GM23338 (cell line): ENCODE measurements around the gene SORBS2. TPM values are rescaled to one million over a fixed set of nuclear protein-coding genes. Genes with fewer than 3 reads are reported as not detected.

ENCODE experiments used
- ATAC-seq: fragments of 200-7000 bp; cut with Tn5 transposase; 3 replicates; pipeline ENCODE4 v1.9.1; 2020
- DNase-seq: peaks from one replicate; pipeline ENCODE4 v3.0.0-alpha.2; 2015; ENCODE audit warnings: low spot score
- H2AFZ ChIP-seq: fragments of 200-600 bp; sonication (generic); 2 replicates; pipeline ENCODE4 v1.8.0; 2016; ENCODE audit warnings: antibody characterized with exemption, mild to moderate bottlenecking, moderate library complexity
- H3F3A ChIP-seq: fragments of 200-600 bp; sonication (generic); replicated peaks from 2 replicates; pipeline ENCODE4 v1.8.0; 2017; ENCODE audit warnings: antibody characterized with exemption, mixed run types, low read depth
- H3K27ac ChIP-seq: fragments of 200-600 bp; sonication (generic); 2 replicates; pipeline ENCODE4 v1.6.1; 2016; ENCODE audit warnings: low read depth
- H3K27me3 ChIP-seq: fragments of 200-600 bp; sonication (generic); 2 replicates; pipeline ENCODE4 v1.8.0; 2016; ENCODE audit warnings: mild to moderate bottlenecking, mixed run types, moderate library complexity; ENCODE audit not compliant: insufficient read depth
- H3K36me3 ChIP-seq: fragments of 200-600 bp; sonication (generic); 2 replicates; pipeline ENCODE4 v1.8.0; 2016; ENCODE audit warnings: mild to moderate bottlenecking; ENCODE audit not compliant: insufficient read depth
- H3K4me1 ChIP-seq: fragments of 200-600 bp; sonication (generic); 2 replicates; pipeline ENCODE4 v1.8.0; 2016; ENCODE audit warnings: mild to moderate bottlenecking, moderate library complexity; ENCODE audit not compliant: insufficient read depth
- H3K4me2 ChIP-seq: fragments of 200-600 bp; sonication (generic); 2 replicates; pipeline ENCODE4 v1.7.1; 2017; ENCODE audit warnings: mixed run types
- H3K4me3 ChIP-seq: fragments of 200-600 bp; sonication (generic); 2 replicates; pipeline ENCODE4 v1.6.1; 2016; ENCODE audit warnings: mixed run types
- H3K79me2 ChIP-seq: fragments of 200-600 bp; sonication (generic); replicated peaks from 2 replicates; pipeline ENCODE4 v1.8.0; 2017; ENCODE audit warnings: mild to moderate bottlenecking; ENCODE audit not compliant: insufficient read depth
- H3K9me2 ChIP-seq: fragments of 200-600 bp; sonication (generic); 2 replicates; pipeline ENCODE4 v1.8.0; 2017; ENCODE audit not compliant: insufficient read depth
- H4K20me1 ChIP-seq: fragments of 200-600 bp; sonication (generic); replicated peaks from 2 replicates; pipeline ENCODE4 v1.8.0; 2017; ENCODE audit warnings: mild to moderate bottlenecking; ENCODE audit not compliant: insufficient read depth
- H3K27ac Mint-ChIP-seq: 2 replicates; pipeline ENCODE4 v1.8.0; 2020; ENCODE audit warnings: inconsistent platforms, mild to moderate bottlenecking, moderate library complexity, mixed read lengths
- H3K27me3 Mint-ChIP-seq: 3 replicates; pipeline ENCODE4 v1.8.0; 2022; ENCODE audit warnings: low read depth, mild to moderate bottlenecking, moderate library complexity, mixed read lengths, inconsistent platforms; ENCODE audit not compliant: insufficient read depth, poor library complexity
- H3K36me3 Mint-ChIP-seq: 3 replicates; pipeline ENCODE4 v1.8.0; 2021; ENCODE audit warnings: low read depth, mild to moderate bottlenecking, inconsistent platforms, moderate library complexity, mixed read lengths
- H3K4me1 Mint-ChIP-seq: 3 replicates; pipeline ENCODE4 v1.8.0; 2020; ENCODE audit warnings: mild to moderate bottlenecking, inconsistent platforms, mixed read lengths
- H3K4me3 Mint-ChIP-seq: 3 replicates; pipeline ENCODE4 v1.8.0; 2021; ENCODE audit warnings: moderate library complexity, mild to moderate bottlenecking, inconsistent platforms, mixed read lengths
- H3K9me3 Mint-ChIP-seq: 3 replicates; pipeline ENCODE4 v1.8.0; 2020; ENCODE audit warnings: moderate library complexity, mild to moderate bottlenecking, inconsistent platforms, mixed read lengths
- CTCF ChIP-seq, 2 experiments: fragments of 200-600 bp in 1 of 2; sonication (generic) in 1 of 2; conservative IDR thresholded peaks; 2 replicates each; pipeline versions ENCODE4 v1.5.1 to v1.6.1; 2016 to 2017; ENCODE audit warnings: antibody characterized with exemption in 2 of 2, low read depth in 2 of 2, mild to moderate bottlenecking in 2 of 2, moderate library complexity in 1 of 2
- EZH2 ChIP-seq: fragments of 200-600 bp; sonication (generic); IDR thresholded peaks from one replicate; pipeline ENCODE4 v1.8.0; 2017; ENCODE audit warnings: antibody characterized with exemption, mild to moderate bottlenecking, low read depth; ENCODE audit not compliant: unreplicated experiment
- EZH2phosphoT487 ChIP-seq: fragments of 200-600 bp; sonication (generic); IDR thresholded peaks from one replicate; pipeline ENCODE4 v1.8.1; 2018; ENCODE audit warnings: antibody characterized with exemption; ENCODE audit not compliant: unreplicated experiment
- JUNB ChIP-seq: IDR thresholded peaks from one replicate; pipeline ENCODE4 v1.6.1; 2016; ENCODE audit warnings: antibody characterized with exemption; ENCODE audit not compliant: unreplicated experiment
- NANOG ChIP-seq: IDR thresholded peaks from 2 replicates; pipeline ENCODE4 v1.6.1; 2016; ENCODE audit warnings: antibody characterized with exemption, borderline replicate concordance
- POLR2AphosphoS5 ChIP-seq: IDR thresholded peaks from 2 replicates; pipeline ENCODE4 v1.6.1; 2016; ENCODE audit warnings: antibody characterized with exemption, low read depth
- STAT1 ChIP-seq: IDR thresholded peaks from one replicate; pipeline ENCODE4 v1.6.1; 2016; ENCODE audit warnings: antibody characterized with exemption; ENCODE audit not compliant: unreplicated experiment
- ZNF114 ChIP-seq: fragments of 250-450 bp; sonication (Bioruptor Pico); IDR thresholded peaks from 2 replicates; pipeline ENCODE4 v1.5.0; 2020; ENCODE audit warnings: mild to moderate bottlenecking, moderate library complexity
- polyA plus RNA-seq: library from polyadenylated mRNA; unstranded; fragments of >200 nt; fragmentation: Nextera tagmentation; extraction: Ambion mirVana; gene quantifications from 2 replicates; pipeline ENCODE4 v1.2.1, GENCODE V29; 2016
- total RNA-seq: library from RNA; depleted of rRNA; stranded (reverse); fragments of >200 nt; shearing (Covaris generic); gene quantifications from 2 replicates; pipeline ENCODE4 v1.2.3, GENCODE V29; 2014
- TF ChIP-seq, protein P1 (sequence below): fragments of 250-450 bp; sonication (Bioruptor Pico); IDR thresholded peaks from 2 replicates; pipeline ENCODE4 v1.5.0; 2020; ENCODE audit warnings: mild to moderate bottlenecking, moderate library complexity
- TF ChIP-seq, protein P2 (sequence below): IDR thresholded peaks from one replicate; pipeline ENCODE4 v1.6.1; 2018; ENCODE audit warnings: antibody characterized with exemption; ENCODE audit not compliant: unreplicated experiment

SORBS2 gene
- total and polyA plus RNA-seq, 2 experiments from 2014 or later = 17.8 to 27.6 TPM

DNA sequence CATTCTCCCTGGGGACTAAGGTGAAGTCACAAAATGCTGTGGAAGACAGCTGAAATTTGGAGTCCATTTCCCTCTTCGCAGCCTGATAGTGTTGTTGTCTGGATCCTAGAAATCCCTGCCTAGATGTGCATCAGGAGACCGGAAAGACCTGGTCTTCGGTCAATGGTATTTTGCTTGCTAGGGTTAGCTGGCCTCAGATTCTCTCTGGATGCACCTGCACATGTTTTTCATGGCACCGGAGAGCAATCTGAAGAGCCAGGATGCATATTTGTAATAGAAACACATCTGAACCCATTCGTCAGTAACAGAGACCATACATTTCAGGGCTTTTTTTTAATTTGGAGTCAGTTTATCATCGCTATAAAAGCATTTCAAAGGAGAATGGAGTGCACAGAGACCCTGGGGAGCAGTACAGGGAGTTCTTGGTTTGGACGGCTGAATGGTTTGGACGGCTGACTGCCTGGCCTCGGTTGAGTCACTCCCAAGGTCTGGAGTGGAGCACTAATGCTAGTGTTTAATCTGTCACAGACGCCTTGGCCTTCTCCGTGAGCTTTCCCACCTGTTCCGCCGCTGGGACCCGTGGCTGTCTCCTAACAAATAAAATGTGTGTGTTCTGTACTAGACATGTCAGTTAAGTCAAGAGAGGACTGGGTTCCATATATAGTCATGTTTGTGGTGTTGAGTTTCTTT, 269.2 kb downstream of the SORBS2 start:
- Histone ChIP-seq H3K4me2 (no peak overlapping the region), H3K27ac (no peak overlapping the region), H2AFZ (peak overlapping the region; percentile 88; the same call in 1 of the 2 replicates), H3K4me1 (peaks cover 12% of the 10 kb centered on the region; the same call in 1 of the 2 replicates), H3F3A (no peaks in the 10 kb centered on the region), H3K36me3 (no peaks in the 10 kb centered on the region), H4K20me1 (no peaks in the 10 kb centered on the region), H3K4me3 (no peak overlapping the region), H3K27me3 (no peaks in the 10 kb centered on the region; the same call in 1 of the 2 replicates), H3K79me2 (no peaks in the 10 kb centered on the region), H3K9me2 (peaks cover 9% of the 10 kb centered on the region; the same call in 1 of the 2 replicates)
- Mint-ChIP-seq H3K27me3 (no peaks in the 10 kb centered on the region), H3K36me3 (no peaks in the 10 kb centered on the region), H3K4me3 (no peak overlapping the region), H3K4me1 (peaks cover 2% of the 10 kb centered on the region; the same call in 1 of the 3 replicates), H3K27ac (no peak overlapping the region), H3K9me3 (no peaks in the 10 kb centered on the region)
- DNase-seq = no peak
- TF ChIP-seq CTCF (conservative IDR thresholded peaks at IDR 0.05; ENCODE audit: low read depth in 2 of 2) (no peak), POLR2AphosphoS5 (no peak), EZH2 (no peak), JUNB (no peak), NANOG (no peak), EZH2phosphoT487 (no peak), ZNF114 (CRISPR knock-in tag) (no peak), STAT1 (no peak)
- TF ChIP-seq, protein P1, sequence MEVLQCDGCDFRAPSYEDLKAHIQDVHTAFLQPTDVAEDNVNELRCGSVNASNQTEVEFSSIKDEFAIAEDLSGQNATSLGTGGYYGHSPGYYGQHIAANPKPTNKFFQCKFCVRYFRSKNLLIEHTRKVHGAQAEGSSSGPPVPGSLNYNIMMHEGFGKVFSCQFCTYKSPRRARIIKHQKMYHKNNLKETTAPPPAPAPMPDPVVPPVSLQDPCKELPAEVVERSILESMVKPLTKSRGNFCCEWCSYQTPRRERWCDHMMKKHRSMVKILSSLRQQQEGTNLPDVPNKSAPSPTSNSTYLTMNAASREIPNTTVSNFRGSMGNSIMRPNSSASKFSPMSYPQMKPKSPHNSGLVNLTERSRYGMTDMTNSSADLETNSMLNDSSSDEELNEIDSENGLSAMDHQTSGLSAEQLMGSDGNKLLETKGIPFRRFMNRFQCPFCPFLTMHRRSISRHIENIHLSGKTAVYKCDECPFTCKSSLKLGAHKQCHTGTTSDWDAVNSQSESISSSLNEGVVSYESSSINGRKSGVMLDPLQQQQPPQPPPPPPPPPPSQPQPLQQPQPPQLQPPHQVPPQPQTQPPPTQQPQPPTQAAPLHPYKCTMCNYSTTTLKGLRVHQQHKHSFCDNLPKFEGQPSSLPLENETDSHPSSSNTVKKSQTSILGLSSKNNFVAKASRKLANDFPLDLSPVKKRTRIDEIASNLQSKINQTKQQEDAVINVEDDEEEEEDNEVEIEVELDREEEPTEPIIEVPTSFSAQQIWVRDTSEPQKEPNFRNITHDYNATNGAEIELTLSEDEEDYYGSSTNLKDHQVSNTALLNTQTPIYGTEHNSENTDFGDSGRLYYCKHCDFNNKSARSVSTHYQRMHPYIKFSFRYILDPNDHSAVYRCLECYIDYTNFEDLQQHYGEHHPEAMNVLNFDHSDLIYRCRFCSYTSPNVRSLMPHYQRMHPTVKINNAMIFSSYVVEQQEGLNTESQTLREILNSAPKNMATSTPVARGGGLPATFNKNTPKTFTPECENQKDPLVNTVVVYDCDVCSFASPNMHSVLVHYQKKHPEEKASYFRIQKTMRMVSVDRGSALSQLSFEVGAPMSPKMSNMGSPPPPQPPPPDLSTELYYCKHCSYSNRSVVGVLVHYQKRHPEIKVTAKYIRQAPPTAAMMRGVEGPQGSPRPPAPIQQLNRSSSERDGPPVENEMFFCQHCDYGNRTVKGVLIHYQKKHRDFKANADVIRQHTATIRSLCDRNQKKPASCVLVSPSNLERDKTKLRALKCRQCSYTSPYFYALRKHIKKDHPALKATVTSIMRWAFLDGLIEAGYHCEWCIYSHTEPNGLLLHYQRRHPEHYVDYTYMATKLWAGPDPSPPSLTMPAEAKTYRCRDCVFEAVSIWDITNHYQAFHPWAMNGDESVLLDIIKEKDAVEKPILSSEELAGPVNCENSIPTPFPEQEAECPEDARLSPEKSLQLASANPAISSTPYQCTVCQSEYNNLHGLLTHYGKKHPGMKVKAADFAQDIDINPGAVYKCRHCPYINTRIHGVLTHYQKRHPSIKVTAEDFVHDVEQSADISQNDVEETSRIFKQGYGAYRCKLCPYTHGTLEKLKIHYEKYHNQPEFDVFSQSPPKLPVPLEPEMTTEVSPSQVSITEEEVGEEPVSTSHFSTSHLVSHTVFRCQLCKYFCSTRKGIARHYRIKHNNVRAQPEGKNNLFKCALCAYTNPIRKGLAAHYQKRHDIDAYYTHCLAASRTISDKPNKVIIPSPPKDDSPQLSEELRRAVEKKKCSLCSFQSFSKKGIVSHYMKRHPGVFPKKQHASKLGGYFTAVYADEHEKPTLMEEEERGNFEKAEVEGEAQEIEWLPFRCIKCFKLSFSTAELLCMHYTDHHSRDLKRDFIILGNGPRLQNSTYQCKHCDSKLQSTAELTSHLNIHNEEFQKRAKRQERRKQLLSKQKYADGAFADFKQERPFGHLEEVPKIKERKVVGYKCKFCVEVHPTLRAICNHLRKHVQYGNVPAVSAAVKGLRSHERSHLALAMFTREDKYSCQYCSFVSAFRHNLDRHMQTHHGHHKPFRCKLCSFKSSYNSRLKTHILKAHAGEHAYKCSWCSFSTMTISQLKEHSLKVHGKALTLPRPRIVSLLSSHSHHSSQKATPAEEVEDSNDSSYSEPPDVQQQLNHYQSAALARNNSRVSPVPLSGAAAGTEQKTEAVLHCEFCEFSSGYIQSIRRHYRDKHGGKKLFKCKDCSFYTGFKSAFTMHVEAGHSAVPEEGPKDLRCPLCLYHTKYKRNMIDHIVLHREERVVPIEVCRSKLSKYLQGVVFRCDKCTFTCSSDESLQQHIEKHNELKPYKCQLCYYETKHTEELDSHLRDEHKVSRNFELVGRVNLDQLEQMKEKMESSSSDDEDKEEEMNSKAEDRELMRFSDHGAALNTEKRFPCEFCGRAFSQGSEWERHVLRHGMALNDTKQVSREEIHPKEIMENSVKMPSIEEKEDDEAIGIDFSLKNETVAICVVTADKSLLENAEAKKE = no peak
- TF ChIP-seq, protein P2, sequence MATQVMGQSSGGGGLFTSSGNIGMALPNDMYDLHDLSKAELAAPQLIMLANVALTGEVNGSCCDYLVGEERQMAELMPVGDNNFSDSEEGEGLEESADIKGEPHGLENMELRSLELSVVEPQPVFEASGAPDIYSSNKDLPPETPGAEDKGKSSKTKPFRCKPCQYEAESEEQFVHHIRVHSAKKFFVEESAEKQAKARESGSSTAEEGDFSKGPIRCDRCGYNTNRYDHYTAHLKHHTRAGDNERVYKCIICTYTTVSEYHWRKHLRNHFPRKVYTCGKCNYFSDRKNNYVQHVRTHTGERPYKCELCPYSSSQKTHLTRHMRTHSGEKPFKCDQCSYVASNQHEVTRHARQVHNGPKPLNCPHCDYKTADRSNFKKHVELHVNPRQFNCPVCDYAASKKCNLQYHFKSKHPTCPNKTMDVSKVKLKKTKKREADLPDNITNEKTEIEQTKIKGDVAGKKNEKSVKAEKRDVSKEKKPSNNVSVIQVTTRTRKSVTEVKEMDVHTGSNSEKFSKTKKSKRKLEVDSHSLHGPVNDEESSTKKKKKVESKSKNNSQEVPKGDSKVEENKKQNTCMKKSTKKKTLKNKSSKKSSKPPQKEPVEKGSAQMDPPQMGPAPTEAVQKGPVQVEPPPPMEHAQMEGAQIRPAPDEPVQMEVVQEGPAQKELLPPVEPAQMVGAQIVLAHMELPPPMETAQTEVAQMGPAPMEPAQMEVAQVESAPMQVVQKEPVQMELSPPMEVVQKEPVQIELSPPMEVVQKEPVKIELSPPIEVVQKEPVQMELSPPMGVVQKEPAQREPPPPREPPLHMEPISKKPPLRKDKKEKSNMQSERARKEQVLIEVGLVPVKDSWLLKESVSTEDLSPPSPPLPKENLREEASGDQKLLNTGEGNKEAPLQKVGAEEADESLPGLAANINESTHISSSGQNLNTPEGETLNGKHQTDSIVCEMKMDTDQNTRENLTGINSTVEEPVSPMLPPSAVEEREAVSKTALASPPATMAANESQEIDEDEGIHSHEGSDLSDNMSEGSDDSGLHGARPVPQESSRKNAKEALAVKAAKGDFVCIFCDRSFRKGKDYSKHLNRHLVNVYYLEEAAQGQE = no peak
- no peak for ATAC-seq
